ENCODE data around the gene MRPS18A. TPM values are rescaled to one million over a fixed set of nuclear protein-coding genes. Genes with fewer than 3 reads are reported as not detected.
"Not testable (repeated sequence)": the region's sequence is repeated elsewhere in the genome, so short reads cannot be mapped to it uniquely, and the experiment has no call there.

MRPS18A gene
- total and polyA plus RNA-seq, 2 of the 13 experiments (the other 11 are each of a cell fraction or from before 2014, with no cell fraction given) = 87.8 to 89.1 TPM

DNA sequence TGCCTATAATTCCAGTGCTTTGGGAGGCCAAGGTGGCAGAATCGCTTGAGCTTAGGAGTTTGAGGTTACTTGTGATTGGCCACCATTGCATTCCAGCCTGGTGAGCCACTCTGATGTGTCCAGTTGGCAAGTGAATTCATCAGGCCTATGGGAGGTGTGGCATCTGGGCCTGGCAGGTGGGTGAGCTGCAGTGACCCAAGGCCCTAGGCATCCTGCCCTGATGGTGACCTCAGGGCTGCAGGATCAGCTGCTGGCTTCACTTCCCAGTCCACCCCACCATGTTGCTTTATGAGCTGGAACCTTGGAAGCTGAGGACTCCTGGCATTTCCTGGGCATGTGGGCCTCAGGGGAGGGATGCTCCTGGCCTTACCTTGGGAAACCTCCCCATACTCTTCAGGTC is 22.2 kb downstream of the MRPS18A start:
- no peak for ATAC-seq
- Histone ChIP-seq H3K4me2 (ENCODE audit: low read depth, low read length) (no peak overlapping the region), H3K27ac (ENCODE audit: extremely low read length, insufficient read depth, low read length) (no peak overlapping the region), H2AFZ (ENCODE audit: low read length) (no peak overlapping the region), H3K27me3 (ENCODE audit: control insufficient read depth in 1 of 2, insufficient read depth in 2 of 2, low read length in 2 of 2) (peaks cover 2 to 27% of the 10 kb centered on the region in 2 experiments; a peak in 4 of 5 replicates), H3K79me2 (ENCODE audit: insufficient read depth, low read length) (no peaks in the 10 kb centered on the region), H3K4me1 (ENCODE audit: insufficient read depth, low read length) (peaks cover 42% of the 10 kb centered on the region), H4K20me1 (ENCODE audit: insufficient read depth, low read length) (no peaks in the 10 kb centered on the region), H3K36me3 (replicated peaks in 1 of 2; ENCODE audit: control insufficient read depth in 1 of 2, insufficient read depth in 2 of 2, low read length in 2 of 2) (no peaks in the 10 kb centered on the region), H3K9me3 (ENCODE audit: low read length) (0 out of 2 replicates have a peak, but pooled peaks cover 4% of the 10 kb centered on the region), H3K4me3 (replicated peaks in 1 of 3; ENCODE audit: insufficient read depth in 1 of 3, low read depth in 2 of 3, low read length in 3 of 3) (no peak overlapping the region), H3K9ac (ENCODE audit: insufficient read depth, low read depth, low read length) (no peak overlapping the region)
- ChIA-PET POLR2A (interaction anchor here (1.0 to 1.6 kb wide), 2 partner anchors 21 to 36 kb away, joined by 4 to 5 read pairs; no protein-coding TSS in a partner anchor), CTCF (ENCODE audit: low intra/inter-chr PET ratio, low total read pairs) (no interaction called here)
- in situ Hi-C loops (cut with HindIII; ENCODE audit: extremely low pct_ligation_motif_present, low pct_unique_long_range_greater_than_20kb) (loop anchor here (5.0 kb wide), 1 partner anchor 412 kb away; no protein-coding TSS in a partner anchor), intact Hi-C loops (cut with micrococcal nuclease; ENCODE audit: unreplicated experiment) (loop anchor here (5.0 to 10.0 kb wide), 3 partner anchors 61 to 187 kb away; no protein-coding TSS in a partner anchor)
- TF ChIP-seq CHD2 (IDR thresholded peaks at IDR 0.05; ENCODE audit: low read depth, low read length) (0 out of 2 replicates have a peak, but pooled peaks have one; percentile 20), ZNF556 (CRISPR knock-in tag; IDR thresholded peaks at IDR 0.05; ENCODE audit: borderline replicate concordance) (no peak), POLR2A (IDR thresholded peaks at IDR 0.05; ENCODE audit: insufficient read depth in 1 of 2, low read depth in 2 of 2, low read length in 2 of 2) (peak in 1 of 2 experiments; percentile 25; a peak in 1 of 4 replicates)
- no peak for DNase-seq (ENCODE audit: low spot score)
- 20% methylated on average over 1 of the region's 1 CpG for WGBS (ENCODE audit: low lambda C conversion rate)
- FAIRE-seq = no peak
- BruUV-seq (replicated peaks) = no TSS peak

DNA sequence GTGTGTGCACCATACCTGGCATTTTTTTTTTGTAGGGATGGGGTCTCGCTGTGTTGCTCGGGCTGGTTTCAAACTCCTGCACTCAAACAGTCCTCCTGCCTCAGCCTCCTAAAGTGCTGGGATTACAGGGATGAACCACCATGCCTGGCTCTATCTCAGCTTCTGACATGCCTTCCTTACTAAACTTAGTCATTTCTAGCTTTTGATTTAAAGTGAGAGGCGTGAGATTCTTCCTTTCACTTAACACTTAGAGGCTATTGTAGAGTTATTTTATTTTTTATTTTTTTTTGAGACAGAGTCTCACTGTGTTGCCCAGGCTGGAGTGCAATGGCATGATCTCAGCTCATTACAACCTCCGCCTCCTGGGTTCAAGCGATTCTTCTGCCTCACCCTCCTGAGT is 24.6 kb downstream of the MRPS18A start:
- H3K4me3 ChIP-seq (replicated peaks in 1 of 3; ENCODE audit: insufficient read depth in 1 of 3, low read depth in 2 of 3, low read length in 3 of 3); H3K9me3 ChIP-seq (ENCODE audit: low read length); H3K36me3 ChIP-seq (replicated peaks in 1 of 2; ENCODE audit: control insufficient read depth in 1 of 2, insufficient read depth in 2 of 2, low read length in 2 of 2); ATAC-seq; H3K27ac ChIP-seq (ENCODE audit: extremely low read length, insufficient read depth, low read length); H3K79me2 ChIP-seq (ENCODE audit: insufficient read depth, low read length); in situ Hi-C loops (cut with HindIII; ENCODE audit: extremely low pct_ligation_motif_present, low pct_unique_long_range_greater_than_20kb); H2AFZ ChIP-seq (ENCODE audit: low read length); BruUV-seq (replicated peaks); H3K9ac ChIP-seq (ENCODE audit: insufficient read depth, low read depth, low read length); DNase-seq (ENCODE audit: low spot score); H4K20me1 ChIP-seq (ENCODE audit: insufficient read depth, low read length); FAIRE-seq; H3K4me2 ChIP-seq (ENCODE audit: low read depth, low read length); CTCF ChIA-PET (ENCODE audit: low intra/inter-chr PET ratio, low total read pairs): not testable (repeated sequence)
- Histone ChIP-seq H3K27me3 (ENCODE audit: control insufficient read depth in 1 of 2, insufficient read depth in 2 of 2, low read length in 2 of 2) (peaks cover 2 to 27% of the 10 kb centered on the region in 2 experiments; a peak in 4 of 5 replicates), H3K4me1 (ENCODE audit: insufficient read depth, low read length) (peaks cover 18% of the 10 kb centered on the region)
- intact Hi-C loops (cut with micrococcal nuclease; ENCODE audit: unreplicated experiment) = loop anchor here (10.0 kb wide), 1 partner anchor 58 kb away; no protein-coding TSS in a partner anchor
- POLR2A ChIA-PET = interaction anchor here (0.7 kb wide), 1 partner anchor 28 kb away, joined by 3 read pairs; the partner anchor contains the start of gene MAD2L1BP
- 34% methylated on average over 5 of the region's 5 CpGs for WGBS (ENCODE audit: low lambda C conversion rate)

Data from HepG2 (cell line).